ENCODE data around the gene CABP2. TPM values are rescaled to one million over a fixed set of nuclear protein-coding genes. Genes with fewer than 3 reads are reported as not detected.

CABP2 gene
- total and polyA plus RNA-seq, 5 donors = not detected

DNA sequence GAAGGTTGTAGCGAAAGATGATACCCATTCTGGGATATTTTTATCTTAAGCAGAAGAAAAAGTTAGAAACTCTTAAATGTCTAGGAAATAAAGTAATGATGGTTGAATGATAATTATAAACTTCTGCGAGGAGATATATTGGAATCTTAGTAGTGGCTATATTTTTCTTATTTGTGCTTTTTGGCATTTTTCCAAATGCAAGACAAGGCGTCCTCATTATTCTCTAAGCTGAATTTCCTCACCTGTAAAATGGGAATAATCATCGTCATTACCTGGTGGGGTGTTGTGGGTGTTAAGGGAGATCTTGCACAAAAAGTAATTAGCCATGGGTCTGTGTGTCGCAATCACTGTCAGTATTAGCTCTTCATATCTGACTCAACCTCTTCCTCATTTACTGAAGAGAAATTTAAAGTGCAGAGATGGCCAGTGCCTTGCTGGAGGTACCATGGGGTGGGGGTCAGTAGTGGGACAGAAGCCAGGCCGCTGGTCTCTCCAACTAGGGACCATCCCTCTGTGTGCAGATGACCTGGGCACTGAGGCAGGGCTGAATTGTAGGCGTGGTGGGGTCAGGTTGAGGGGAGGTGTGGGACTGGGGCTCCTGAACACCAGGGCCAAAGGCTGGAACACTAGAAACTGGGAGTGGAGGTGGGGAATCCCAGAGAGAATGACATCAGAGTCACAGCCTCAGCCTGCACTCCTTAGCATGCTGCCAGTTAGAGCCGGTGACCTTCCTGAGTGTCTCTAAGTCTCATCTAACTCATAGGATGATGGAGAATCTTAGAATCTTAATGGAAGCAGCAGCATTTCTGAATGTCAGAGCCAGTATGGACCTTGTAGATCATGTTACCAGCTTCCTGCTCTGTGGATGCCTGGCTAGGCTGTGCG, 22.2 kb downstream of the CABP2 start:
- DNase-seq = peak in 1 of 3 donors; percentile 39
- peaks cover 5% of the 10 kb centered on the region for H3K4me1 ChIP-seq (ENCODE audit: control insufficient read depth, insufficient read depth, low read length)
- ATAC-seq = no peak
- no peak overlapping the region for H3K4me3 ChIP-seq (ENCODE audit: low read length)
- H3K9me3 ChIP-seq (ENCODE audit: control insufficient read depth, low read length) = no peaks in the 10 kb centered on the region
- no peaks in the 10 kb centered on the region for H3K27me3 ChIP-seq (ENCODE audit: control insufficient read depth, insufficient read depth)
- intact Hi-C loops (cut with DNase I) = loop anchor here in 2 of 4 donors (10.0 kb wide), 2 partner anchors 96 to 106 kb away; partner anchors contain the start of genes PPP1CA (in 1 of the 2), RAD9A (in 1 of the 2) and TBC1D10C (in 1 of the 2)
- WGBS = 93% methylated on average over 9 of the region's 9 CpGs
- no peak overlapping the region for H3K27ac ChIP-seq (ENCODE audit: low read length)

GRCh38 chr11:67500484-67500821, 22.8 kb downstream of the CABP2 start:
- intact Hi-C loops (cut with DNase I) = loop anchor here in 2 of 4 donors (10.0 kb wide), 2 partner anchors 96 to 106 kb away; partner anchors contain the start of genes PPP1CA (in 1 of the 2), RAD9A (in 1 of the 2) and TBC1D10C (in 1 of the 2)
- ATAC-seq (no peak), DNase-seq (no peak)
- H3K27ac ChIP-seq (ENCODE audit: low read length) = no peak overlapping the region
- H3K9me3 ChIP-seq (ENCODE audit: control insufficient read depth, low read length) = no peaks in the 10 kb centered on the region
- WGBS = 94% methylated on average over 1 of the region's 1 CpG
- H3K27me3 ChIP-seq (ENCODE audit: control insufficient read depth, insufficient read depth) = no peaks in the 10 kb centered on the region
- no peak overlapping the region for H3K4me3 ChIP-seq (ENCODE audit: low read length)
- H3K4me1 ChIP-seq (ENCODE audit: control insufficient read depth, insufficient read depth, low read length) = peaks cover 2% of the 10 kb centered on the region

DNA sequence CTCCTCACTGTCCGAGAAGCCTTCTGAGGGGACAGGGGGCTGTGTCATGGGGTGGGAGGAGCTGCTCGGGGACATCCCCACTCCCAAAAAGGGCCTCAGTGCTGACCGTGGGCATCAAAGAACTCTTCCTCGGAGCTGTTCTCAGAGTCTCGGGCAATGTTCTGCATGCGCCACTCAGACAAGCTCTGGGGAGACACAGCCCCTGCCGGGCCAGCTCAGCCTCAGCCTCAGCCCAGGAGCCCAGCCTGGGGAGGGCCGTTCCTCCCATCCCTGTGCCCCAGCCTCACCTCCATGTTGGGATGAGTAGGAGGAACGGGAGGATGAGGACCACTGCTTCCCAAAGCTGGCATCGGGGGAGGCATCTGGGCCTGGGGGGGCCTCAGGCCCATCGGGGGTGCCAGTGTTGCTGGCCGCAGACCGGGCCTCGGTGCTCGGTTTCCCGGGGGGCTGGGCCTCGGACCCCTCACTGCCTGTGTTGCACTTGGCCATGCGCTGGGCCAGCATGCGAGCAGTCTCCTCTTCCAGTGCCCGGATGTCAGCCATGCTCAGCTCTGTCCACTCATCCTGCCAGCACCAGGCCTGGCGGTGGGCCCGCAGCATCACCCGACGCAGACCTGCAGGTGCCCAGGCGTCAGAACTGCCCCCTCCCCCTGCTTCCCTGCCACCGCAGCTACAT, 23.3 kb downstream of the CABP2 start:
- intact Hi-C loops (cut with DNase I) = loop anchor here in 2 of 4 donors (10.0 kb wide), 2 partner anchors 95 to 105 kb away; partner anchors contain the start of genes PPP1CA (in 1 of the 2), RAD9A (in 1 of the 2) and TBC1D10C (in 1 of the 2)
- Histone ChIP-seq H3K4me3 (ENCODE audit: low read length) (no peak overlapping the region), H3K4me1 (ENCODE audit: control insufficient read depth, insufficient read depth, low read length) (no peaks in the 10 kb centered on the region), H3K9me3 (ENCODE audit: control insufficient read depth, low read length) (no peaks in the 10 kb centered on the region), H3K27ac (ENCODE audit: low read length) (no peak overlapping the region), H3K27me3 (ENCODE audit: control insufficient read depth, insufficient read depth) (no peaks in the 10 kb centered on the region)
- ATAC-seq = no peak
- DNase-seq = peak in 1 of 3 donors; percentile 57
- 94% methylated on average over 26 of the region's 26 CpGs for WGBS

GRCh38 chr11:67498544-67498972, 24.7 kb downstream of the CABP2 start:
- no peak overlapping the region for H3K27ac ChIP-seq (ENCODE audit: low read length)

DNA sequence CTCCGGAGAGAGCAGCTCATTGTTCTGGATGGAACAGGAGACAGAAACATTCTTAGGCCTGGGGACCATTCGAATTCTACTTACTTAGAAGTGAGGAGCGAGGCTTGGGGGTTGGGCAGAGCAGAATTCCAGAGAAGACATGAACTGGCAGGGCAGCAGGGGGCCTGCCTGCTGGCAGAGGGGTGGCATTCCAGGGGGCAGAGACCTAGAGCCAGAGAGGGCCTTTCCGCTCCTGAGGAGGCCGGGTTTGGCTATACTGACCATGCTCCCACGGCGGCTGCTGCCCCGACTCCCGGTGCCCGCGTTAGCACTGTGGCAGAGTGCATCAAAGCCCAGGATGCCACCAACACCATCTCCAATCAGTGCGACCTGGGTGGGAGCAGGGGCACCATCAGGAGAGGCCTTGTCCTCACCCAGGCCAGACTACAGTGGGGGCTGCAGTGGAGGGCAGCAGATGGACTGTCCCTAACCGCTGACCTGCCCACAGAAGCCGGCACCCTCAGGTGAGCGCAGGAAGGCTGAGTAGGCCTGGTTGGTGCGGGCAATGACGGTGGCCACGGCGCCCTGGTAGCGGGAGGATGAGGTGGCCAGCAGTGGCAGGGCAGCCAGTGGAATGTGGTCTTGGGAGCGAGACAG, 25.5 kb downstream of the CABP2 start:
- DNase-seq = peak in 1 of 3 donors; percentile 46
- H3K4me1 ChIP-seq (ENCODE audit: control insufficient read depth, insufficient read depth, low read length) = no peaks in the 10 kb centered on the region
- no peak for ATAC-seq
- H3K9me3 ChIP-seq (ENCODE audit: control insufficient read depth, low read length) = no peaks in the 10 kb centered on the region
- H3K4me3 ChIP-seq (ENCODE audit: low read length) = no peak overlapping the region
- no peak overlapping the region for H3K27ac ChIP-seq (ENCODE audit: low read length)
- intact Hi-C loops (cut with DNase I) = no loop called here
- no peaks in the 10 kb centered on the region for H3K27me3 ChIP-seq (ENCODE audit: control insufficient read depth, insufficient read depth)
- 93% methylated on average over 21 of the region's 21 CpGs for WGBS

More at GRCh38 chr11:67498544-67498972, 24.7 kb downstream of the CABP2 start:
- Histone ChIP-seq H3K9me3 (ENCODE audit: control insufficient read depth, low read length) (no peaks in the 10 kb centered on the region), H3K4me3 (ENCODE audit: low read length) (no peak overlapping the region), H3K27me3 (ENCODE audit: control insufficient read depth, insufficient read depth) (no peaks in the 10 kb centered on the region), H3K4me1 (ENCODE audit: control insufficient read depth, insufficient read depth, low read length) (no peaks in the 10 kb centered on the region)
- DNase-seq (peak in 2 of 3 donors; percentile 81 to 84), ATAC-seq (peak; percentile 21 to 31)
- intact Hi-C loops (cut with DNase I) = no loop called here
- WGBS = 75% methylated on average over 21 of the region's 21 CpGs

DNA sequence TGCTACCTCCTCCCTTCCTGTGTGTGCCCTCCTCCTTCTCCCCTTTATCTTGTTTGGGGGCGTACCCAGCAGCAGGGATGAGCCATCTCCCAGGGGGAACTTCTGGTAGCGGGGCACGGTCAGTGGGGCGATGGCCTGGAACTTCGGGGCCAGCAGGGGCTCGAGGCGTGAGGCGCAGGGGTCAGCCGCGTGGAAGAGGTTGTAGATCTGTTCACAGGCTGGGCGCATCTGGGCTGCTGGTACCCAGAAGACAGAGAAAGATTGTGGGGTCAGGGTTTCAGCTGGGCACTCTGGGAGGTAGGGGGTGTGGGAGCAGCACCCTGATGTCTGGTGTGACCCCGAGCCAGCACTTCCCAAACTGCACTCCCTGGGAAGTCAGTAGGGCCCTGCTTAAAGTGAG, 27.1 kb downstream of the CABP2 start:
- Histone ChIP-seq H3K4me1 (ENCODE audit: control insufficient read depth, insufficient read depth, low read length) (no peaks in the 10 kb centered on the region), H3K27me3 (ENCODE audit: control insufficient read depth, insufficient read depth) (no peaks in the 10 kb centered on the region), H3K9me3 (ENCODE audit: control insufficient read depth, low read length) (no peaks in the 10 kb centered on the region), H3K4me3 (ENCODE audit: low read length) (no peak overlapping the region), H3K27ac (ENCODE audit: low read length) (no peak overlapping the region)
- intact Hi-C loops (cut with DNase I) = no loop called here
- WGBS = 90% methylated on average over 12 of the region's 12 CpGs
- no peak for ATAC-seq
- peak in 1 of 3 donors; percentile 56 for DNase-seq

GRCh38 chr11:67495234-67496005, 27.8 kb downstream of the CABP2 start:
- no peak overlapping the region for H3K27ac ChIP-seq (ENCODE audit: low read length)

GRCh38 chr11:67494371-67495233, 28.6 kb downstream of the CABP2 start:
- ATAC-seq = no peak
- WGBS = 93% methylated on average over 59 of the region's 59 CpGs
- H3K27me3 ChIP-seq (ENCODE audit: control insufficient read depth, insufficient read depth) = no peaks in the 10 kb centered on the region
- no peaks in the 10 kb centered on the region for H3K4me1 ChIP-seq (ENCODE audit: control insufficient read depth, insufficient read depth, low read length)
- H3K4me3 ChIP-seq (ENCODE audit: low read length) = no peak overlapping the region
- DNase-seq = peak in 1 of 3 donors; percentile 68
- H3K9me3 ChIP-seq (ENCODE audit: control insufficient read depth, low read length) = no peaks in the 10 kb centered on the region
- H3K27ac ChIP-seq (ENCODE audit: low read length) = no peak overlapping the region
- intact Hi-C loops (cut with DNase I) = no loop called here

More at GRCh38 chr11:67495234-67496005, 27.8 kb downstream of the CABP2 start:
- no peak overlapping the region for H3K4me3 ChIP-seq (ENCODE audit: low read length)
- DNase-seq = no peak
- intact Hi-C loops (cut with DNase I) = no loop called here
- ATAC-seq = no peak
- H3K9me3 ChIP-seq (ENCODE audit: control insufficient read depth, low read length) = no peaks in the 10 kb centered on the region
- H3K27me3 ChIP-seq (ENCODE audit: control insufficient read depth, insufficient read depth) = no peaks in the 10 kb centered on the region
- H3K4me1 ChIP-seq (ENCODE audit: control insufficient read depth, insufficient read depth, low read length) = no peaks in the 10 kb centered on the region
- WGBS = 94% methylated on average over 16 of the region's 16 CpGs

- Histone ChIP-seq H3K27me3 (ENCODE audit: control insufficient read depth, insufficient read depth) (no peaks in the 10 kb centered on the region), H3K27ac (ENCODE audit: low read length) (no peak overlapping the region), H3K4me1 (ENCODE audit: control insufficient read depth, insufficient read depth, low read length) (no peaks in the 10 kb centered on the region), H3K4me3 (ENCODE audit: low read length) (no peak overlapping the region), H3K9me3 (ENCODE audit: control insufficient read depth, low read length) (no peaks in the 10 kb centered on the region)
- no peak for ATAC-seq
- intact Hi-C loops (cut with DNase I) = no loop called here
- 96% methylated on average over 65 of the region's 65 CpGs for WGBS
- DNase-seq = peak in 1 of 3 donors; percentile 67
Observed at GRCh38 chr11:67493548-67494370, 29.5 kb downstream of the CABP2 start.

All from right cardiac atrium (tissue), 5 donors.